ENCODE results near the gene TEDDM1.

DNA sequence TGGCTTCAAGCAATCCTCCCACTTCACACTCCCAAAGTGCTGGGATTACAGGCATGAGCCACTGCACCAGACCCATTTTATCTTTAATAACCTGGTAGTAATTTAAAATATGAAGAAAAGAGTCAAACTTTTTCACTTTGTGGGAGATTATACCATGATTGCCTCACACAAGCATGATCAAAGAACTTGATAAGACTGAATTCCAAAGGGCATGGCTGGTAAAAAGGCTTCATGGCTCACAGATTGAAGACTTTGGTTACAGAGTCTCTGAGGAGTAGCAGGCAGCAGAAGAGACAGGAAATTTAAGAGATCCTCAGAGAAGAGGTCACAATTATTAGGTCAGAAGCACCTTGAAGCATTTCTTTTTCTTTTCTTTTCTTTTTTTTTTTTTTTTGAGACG is 33.1 kb upstream of the TEDDM1 start:
- no peak for TF ChIP-seq CTCF (IDR thresholded peaks at IDR 0.05; ENCODE audit: low read depth, low read length)
- no peak for TF ChIP-seq EZH2phosphoT487 (IDR thresholded peaks at IDR 0.05; ENCODE audit: low read depth)

Measured in OCI-LY3 (cell line).